Left lung (tissue), 10 donors: ENCODE measurements around the gene SIRT4. TPM values are rescaled to one million over a fixed set of nuclear protein-coding genes. Genes with fewer than 3 reads are reported as not detected.
A peak's percentile ranks its signal among the peaks of the same experiment; 100 is the strongest.

Experiments used
- ATAC-seq: fragments of 200-7000 bp; cut with Tn5 transposase; one replicate; pipeline ENCODE4 v1.9.1; 2020; ENCODE audit warnings: moderate library complexity
- DNase-seq, 4 donors: peaks; one replicate each; pipeline ENCODE4 v3.0.0-alpha.2; 2013 to 2020
- H3K27ac ChIP-seq, 2 donors: fragments of 200-600 bp; sonication (generic) in 1 of 2; one replicate each; pipeline versions ENCODE4 v1.5.0 to v1.8.0; 2020 to 2021
- H3K27me3 ChIP-seq, 2 donors: fragments of 200-600 bp; sonication (generic) in 1 of 2; one replicate each; pipeline versions ENCODE4 v1.5.0 to v1.8.0; 2020 to 2021
- H3K36me3 ChIP-seq, 2 donors: fragments of 200-600 bp; sonication (generic) in 1 of 2; one replicate each; pipeline versions ENCODE4 v1.5.0 to v1.8.0; 2020 to 2021
- H3K4me1 ChIP-seq, 2 donors: fragments of 200-600 bp; one replicate each; pipeline ENCODE4 v1.8.0; 2021
- H3K4me3 ChIP-seq, 2 donors: fragments of 200-600 bp; sonication (generic) in 1 of 2; one replicate each; pipeline versions ENCODE4 v1.5.0 to v1.8.0; 2020 to 2021; ENCODE audit warnings: mild to moderate bottlenecking in 1 of 2
- H3K9me3 ChIP-seq, 2 donors: fragments of 200-600 bp; sonication (generic) in 1 of 2; one replicate each; pipeline versions ENCODE4 v1.5.0 to v1.8.0; 2020 to 2021
- intact Hi-C, 2 donors: fragments of 100-400 bp; cut with DNase I; formaldehyde crosslinking; loops; one replicate each; pipeline versions ENCODE4 v1.11.2 to v1.14.2; 2022
- polyA plus RNA-seq, 6 donors: library from polyadenylated mRNA; unstranded; fragments of 120-200 nt; gene quantifications; one replicate each; pipeline ENCODE4 v1.2.1, GENCODE V29; 2013; ENCODE audit not compliant: insufficient read length in 6 of 6
- total RNA-seq, 2 donors: library from RNA; stranded (reverse); fragmentation: NEBNext Ultra II Directional; extraction: Animal tissue kit (Norgen Biotek cat#: 25700); gene quantifications; one replicate each; pipeline ENCODE4 v1.2.1, GENCODE V29; 2021
- TF ChIP-seq, protein P1 (sequence below), 2 donors: fragments of 200-600 bp; sonication (generic) in 1 of 2; IDR thresholded peaks; one replicate each; pipeline versions ENCODE4 v1.5.0 to v1.8.0; 2021; ENCODE audit warnings: antibody characterized with exemption in 2 of 2
- donor health status: DM: no; HTN: yes; CAD: no.
- donor health status: DM: no; HTN: no; CAD: no.

SIRT4 gene
- total and polyA plus RNA-seq, 8 donors, result 1.7 to 3.8 (median 2.8) TPM

DNA sequence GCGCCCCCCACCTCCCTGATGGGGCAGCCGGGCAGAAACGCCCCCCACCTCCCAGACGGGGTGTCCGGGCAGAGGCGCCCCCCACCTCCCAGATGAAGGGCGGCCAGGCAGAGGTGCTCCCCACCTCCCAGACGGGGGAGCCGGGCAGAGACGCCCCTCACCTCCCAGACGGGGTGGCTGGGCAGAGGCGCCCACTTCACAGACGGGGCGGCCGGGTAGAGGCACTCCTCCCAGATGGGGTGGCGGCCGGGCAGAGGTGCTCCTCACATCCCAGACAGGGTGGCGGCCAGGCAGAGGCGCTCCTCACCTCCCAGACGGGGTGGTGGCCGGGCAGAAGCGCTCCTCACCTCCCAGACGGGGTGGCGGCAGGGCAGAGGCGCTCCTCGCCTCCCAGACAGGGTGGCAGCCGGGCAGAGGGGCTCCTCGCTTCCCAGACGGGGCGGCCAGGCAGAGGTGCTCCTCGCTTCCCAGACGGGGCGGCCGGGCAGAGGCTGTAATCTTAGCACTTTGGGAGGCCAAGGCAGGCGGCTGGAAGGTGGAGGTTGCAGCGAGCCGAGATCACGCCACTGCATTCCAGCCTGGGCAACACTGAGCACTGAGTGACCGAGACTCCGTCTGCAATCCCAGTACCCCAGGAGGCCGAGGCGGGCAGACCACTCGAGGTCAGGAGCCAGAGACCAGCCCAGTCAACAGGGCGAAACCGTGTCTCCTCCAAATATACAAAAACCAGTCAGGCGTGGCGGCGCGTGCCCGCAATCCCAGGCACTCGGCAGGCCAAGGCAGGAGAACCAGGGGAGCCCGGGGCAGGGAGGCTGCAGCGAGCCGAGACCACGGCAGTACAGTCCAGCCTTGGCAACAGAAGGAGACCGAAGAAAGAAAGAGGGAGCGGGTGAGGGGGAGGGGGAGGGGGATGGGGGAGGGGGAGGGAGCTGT lies 23.7 kb upstream of the SIRT4 start:
- ATAC-seq (no peak), DNase-seq (no peak)
- Histone ChIP-seq H3K27me3 (no peaks in the 10 kb centered on the region), H3K4me3 (no peak overlapping the region), H3K36me3 (no peaks in the 10 kb centered on the region), H3K9me3 (no peaks in the 10 kb centered on the region), H3K27ac (no peak overlapping the region), H3K4me1 (no peaks in the 10 kb centered on the region)
- TF ChIP-seq, protein P1, sequence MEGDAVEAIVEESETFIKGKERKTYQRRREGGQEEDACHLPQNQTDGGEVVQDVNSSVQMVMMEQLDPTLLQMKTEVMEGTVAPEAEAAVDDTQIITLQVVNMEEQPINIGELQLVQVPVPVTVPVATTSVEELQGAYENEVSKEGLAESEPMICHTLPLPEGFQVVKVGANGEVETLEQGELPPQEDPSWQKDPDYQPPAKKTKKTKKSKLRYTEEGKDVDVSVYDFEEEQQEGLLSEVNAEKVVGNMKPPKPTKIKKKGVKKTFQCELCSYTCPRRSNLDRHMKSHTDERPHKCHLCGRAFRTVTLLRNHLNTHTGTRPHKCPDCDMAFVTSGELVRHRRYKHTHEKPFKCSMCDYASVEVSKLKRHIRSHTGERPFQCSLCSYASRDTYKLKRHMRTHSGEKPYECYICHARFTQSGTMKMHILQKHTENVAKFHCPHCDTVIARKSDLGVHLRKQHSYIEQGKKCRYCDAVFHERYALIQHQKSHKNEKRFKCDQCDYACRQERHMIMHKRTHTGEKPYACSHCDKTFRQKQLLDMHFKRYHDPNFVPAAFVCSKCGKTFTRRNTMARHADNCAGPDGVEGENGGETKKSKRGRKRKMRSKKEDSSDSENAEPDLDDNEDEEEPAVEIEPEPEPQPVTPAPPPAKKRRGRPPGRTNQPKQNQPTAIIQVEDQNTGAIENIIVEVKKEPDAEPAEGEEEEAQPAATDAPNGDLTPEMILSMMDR (IDR thresholded peaks at IDR 0.05), result no peak
- intact Hi-C loops, result no loop called here

DNA sequence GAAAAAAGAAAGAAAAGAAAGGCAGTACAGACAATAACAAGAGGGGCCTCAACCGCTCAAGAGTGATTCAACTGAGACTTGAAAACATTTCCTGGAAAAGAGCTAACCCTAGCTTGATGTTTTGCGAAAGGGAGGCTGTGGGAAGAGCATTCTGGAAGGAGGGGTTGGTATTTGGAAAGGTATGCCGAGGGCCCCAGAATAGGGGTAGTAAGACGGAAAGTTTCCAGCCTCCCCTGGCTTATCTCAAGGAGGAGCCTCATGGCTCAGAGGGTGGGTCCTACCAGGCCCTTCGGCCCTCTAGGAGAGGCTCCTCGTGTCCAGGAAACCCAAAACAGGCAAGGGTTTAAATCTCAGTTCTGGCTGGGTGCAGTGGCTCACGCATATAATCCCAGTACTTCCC lies 18.8 kb upstream of the SIRT4 start:
- Histone ChIP-seq H3K27me3 (no peaks in the 10 kb centered on the region), H3K9me3 (no peaks in the 10 kb centered on the region), H3K36me3 (no peaks in the 10 kb centered on the region), H3K4me1 (no peaks in the 10 kb centered on the region), H3K27ac (no peak overlapping the region), H3K4me3 (no peak overlapping the region)
- no peak for DNase-seq
- TF ChIP-seq, protein P1 (IDR thresholded peaks at IDR 0.05), result no peak
- intact Hi-C loops, result no loop called here
- peak; percentile 68 for ATAC-seq

DNA sequence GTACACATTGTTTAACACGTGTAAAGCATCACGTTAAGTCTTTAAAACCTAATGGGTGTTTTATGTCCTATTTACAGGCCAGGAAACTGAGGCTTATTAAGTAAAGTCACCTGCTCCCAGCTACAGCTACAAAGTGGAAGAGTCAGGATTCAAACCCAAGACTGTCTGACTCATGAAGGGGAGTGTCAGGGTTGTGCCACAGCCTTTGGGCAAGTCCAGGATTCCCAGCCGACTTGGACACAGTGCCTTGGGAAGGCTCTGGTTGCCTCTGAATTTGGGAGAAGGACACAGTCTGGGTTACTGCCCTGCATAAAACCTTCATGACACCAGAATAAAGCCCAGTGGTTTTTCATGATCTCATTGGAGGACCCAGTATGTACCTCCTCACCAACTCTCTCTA lies 17.7 kb upstream of the SIRT4 start:
- no peak overlapping the region for H3K4me3 ChIP-seq
- ATAC-seq (no peak), DNase-seq (no peak)
- H3K9me3 ChIP-seq, result no peaks in the 10 kb centered on the region
- no peak overlapping the region for H3K27ac ChIP-seq
- intact Hi-C loops, result no loop called here
- no peaks in the 10 kb centered on the region for H3K4me1 ChIP-seq
- H3K27me3 ChIP-seq, result no peaks in the 10 kb centered on the region
- H3K36me3 ChIP-seq, result no peaks in the 10 kb centered on the region
- TF ChIP-seq, protein P1 (IDR thresholded peaks at IDR 0.05), result no peak

DNA sequence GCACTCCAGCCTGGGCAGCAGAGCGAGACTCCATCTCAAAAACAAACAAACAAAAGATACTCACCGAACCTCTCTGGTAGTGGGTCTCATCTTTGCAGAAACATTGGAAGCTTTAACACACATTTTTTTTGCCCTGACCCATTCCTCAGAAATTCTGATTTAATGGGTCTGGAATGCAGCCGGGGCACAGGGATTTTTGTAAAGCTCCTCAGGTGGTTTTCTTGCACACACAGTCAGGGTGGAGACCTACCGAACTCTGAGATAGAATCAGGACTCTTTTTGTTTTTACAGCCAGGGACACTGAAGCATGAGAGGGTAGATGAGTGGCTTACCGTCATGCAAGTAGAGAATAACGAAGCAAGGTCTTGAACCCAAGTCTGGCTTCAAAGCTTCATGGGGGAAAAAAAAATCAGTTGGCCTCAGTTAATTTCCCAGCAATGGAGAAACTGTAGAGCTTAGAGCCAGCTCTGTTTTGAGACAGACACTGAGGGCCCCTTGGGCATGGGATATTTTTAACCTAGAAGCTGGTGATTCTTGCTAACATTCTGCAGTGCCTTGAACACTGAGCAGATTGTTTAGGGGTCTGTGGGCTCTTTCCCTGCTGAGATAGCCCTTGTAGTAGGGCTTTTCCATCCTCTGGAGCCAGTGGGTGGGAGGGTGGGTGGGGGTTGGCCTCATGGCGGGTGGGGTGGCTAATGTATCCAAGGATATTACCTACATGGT lies 15.2 kb upstream of the SIRT4 start:
- intact Hi-C loops, result no loop called here
- TF ChIP-seq, protein P1 (IDR thresholded peaks at IDR 0.05), result no peak
- H3K4me1 ChIP-seq, result peaks cover 0 to 17% of the 10 kb centered on the region in 2 donors
- no peaks in the 10 kb centered on the region for H3K36me3 ChIP-seq
- DNase-seq, result no peak
- H3K9me3 ChIP-seq, result no peaks in the 10 kb centered on the region
- H3K27me3 ChIP-seq, result no peaks in the 10 kb centered on the region
- ATAC-seq, result no peak
- H3K4me3 ChIP-seq, result no peak overlapping the region
- H3K27ac ChIP-seq, result no peak overlapping the region

DNA sequence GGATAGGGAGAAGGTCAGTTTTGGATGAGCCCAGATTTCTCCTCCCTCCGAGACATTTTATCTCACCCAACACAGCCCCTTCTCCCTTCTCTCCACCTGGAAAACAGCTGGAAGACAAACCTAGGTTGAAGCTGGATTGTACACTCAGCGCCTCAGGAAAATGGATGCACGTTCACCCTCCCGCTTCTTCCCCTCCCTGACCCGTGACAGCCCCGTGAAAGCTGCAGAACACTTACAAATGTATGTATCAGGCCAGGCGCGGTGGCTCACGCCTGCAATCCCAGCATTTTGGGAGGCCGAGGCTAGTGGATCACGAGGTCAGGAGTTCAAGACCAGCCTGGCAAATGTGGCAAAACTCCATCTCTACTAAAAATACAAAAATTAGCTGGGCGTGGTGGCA lies 14.6 kb upstream of the SIRT4 start:
- peaks cover 0 to 17% of the 10 kb centered on the region in 2 donors for H3K4me1 ChIP-seq
- no peak overlapping the region for H3K4me3 ChIP-seq
- TF ChIP-seq, protein P1 (IDR thresholded peaks at IDR 0.05), result no peak
- ATAC-seq, result no peak
- H3K36me3 ChIP-seq, result no peaks in the 10 kb centered on the region
- no peaks in the 10 kb centered on the region for H3K9me3 ChIP-seq
- intact Hi-C loops, result no loop called here
- H3K27me3 ChIP-seq, result no peaks in the 10 kb centered on the region
- H3K27ac ChIP-seq, result no peak overlapping the region
- DNase-seq, result no peak
